ENCODE measurements around the gene SLC38A7.
A peak's percentile ranks its signal among the peaks of the same experiment; 100 is the strongest.

SLC38A7 gene

GRCh38 chr16:58679763-58680162 lies 4.8 kb downstream of the SLC38A7 start:
- TF ChIP-seq RAD21 (IDR thresholded peaks at IDR 0.05; ENCODE audit: low read depth) = no peak
- no peak for TF ChIP-seq NFIC (IDR thresholded peaks at IDR 0.05)
- no peak for TF ChIP-seq USF1 (IDR thresholded peaks at IDR 0.05)
- TF ChIP-seq TCF12 (IDR thresholded peaks at IDR 0.05; ENCODE audit: low read depth) = no peak

- TF ChIP-seq CREB1 (IDR thresholded peaks at IDR 0.05; ENCODE audit: low read depth) (no peak), TAF1 (IDR thresholded peaks at IDR 0.05; ENCODE audit: low read depth) (no peak), EGR1 (IDR thresholded peaks at IDR 0.05) (no peak), REST (IDR thresholded peaks at IDR 0.05; ENCODE audit: low read depth) (no peak), RAD21 (IDR thresholded peaks at IDR 0.05; ENCODE audit: low read depth) (peak; percentile 43; the same call in 1 of the 2 replicates), YY1 (IDR thresholded peaks at IDR 0.05; ENCODE audit: low read depth) (no peak)
Measured at GRCh38 chr16:58678716-58679115, 5.9 kb downstream of the SLC38A7 start.

GRCh38 chr16:58678269-58678668 lies 6.3 kb downstream of the SLC38A7 start:
- TF ChIP-seq ZBTB7A (IDR thresholded peaks at IDR 0.05; ENCODE audit: low read depth) = no peak
- TF ChIP-seq USF1 (IDR thresholded peaks at IDR 0.05) = no peak
- no peak for TF ChIP-seq EGR1 (IDR thresholded peaks at IDR 0.05)
- no peak for TF ChIP-seq TAF1 (IDR thresholded peaks at IDR 0.05; ENCODE audit: low read depth)
- TF ChIP-seq NFIC (IDR thresholded peaks at IDR 0.05) = no peak
- no peak for TF ChIP-seq TCF12 (IDR thresholded peaks at IDR 0.05; ENCODE audit: low read depth)
- TF ChIP-seq MAX (IDR thresholded peaks at IDR 0.05) = no peak
- TF ChIP-seq YY1 (IDR thresholded peaks at IDR 0.05; ENCODE audit: low read depth) = no peak
- no peak for TF ChIP-seq EP300 (IDR thresholded peaks at IDR 0.05; ENCODE audit: borderline replicate concordance)
- TF ChIP-seq CEBPB (IDR thresholded peaks at IDR 0.05) = no peak
- no peak for TF ChIP-seq RAD21 (IDR thresholded peaks at IDR 0.05; ENCODE audit: low read depth)
- TF ChIP-seq CREB1 (IDR thresholded peaks at IDR 0.05; ENCODE audit: low read depth) = no peak

- TF ChIP-seq YY1 (IDR thresholded peaks at IDR 0.05; ENCODE audit: low read depth) = no peak
- no peak for TF ChIP-seq CREB1 (IDR thresholded peaks at IDR 0.05; ENCODE audit: low read depth)
- no peak for TF ChIP-seq CEBPB (IDR thresholded peaks at IDR 0.05)
- TF ChIP-seq FOXM1 (IDR thresholded peaks at IDR 0.05; ENCODE audit: borderline replicate concordance, low read depth) = no peak
- TF ChIP-seq RAD21 (IDR thresholded peaks at IDR 0.05; ENCODE audit: low read depth) = no peak
- TF ChIP-seq TAF1 (IDR thresholded peaks at IDR 0.05; ENCODE audit: low read depth) = no peak
- TF ChIP-seq TCF12 (IDR thresholded peaks at IDR 0.05; ENCODE audit: low read depth) = no peak
- no peak for TF ChIP-seq USF1 (IDR thresholded peaks at IDR 0.05)
- no peak for TF ChIP-seq TEAD4 (IDR thresholded peaks at IDR 0.05)
- TF ChIP-seq MAX (IDR thresholded peaks at IDR 0.05) = no peak
- TF ChIP-seq EGR1 (IDR thresholded peaks at IDR 0.05) = no peak
- TF ChIP-seq NFIC (IDR thresholded peaks at IDR 0.05) = no peak
- TF ChIP-seq EP300 (IDR thresholded peaks at IDR 0.05; ENCODE audit: borderline replicate concordance) = no peak
- TF ChIP-seq ZBTB7A (IDR thresholded peaks at IDR 0.05; ENCODE audit: low read depth) = no peak
- no peak for TF ChIP-seq REST (IDR thresholded peaks at IDR 0.05; ENCODE audit: low read depth)
Measured at GRCh38 chr16:58670946-58671583, 13.5 kb downstream of the SLC38A7 start.

GRCh38 chr16:58670177-58670576 lies 14.4 kb downstream of the SLC38A7 start:
- no peak for TF ChIP-seq YY1 (IDR thresholded peaks at IDR 0.05; ENCODE audit: low read depth)
- no peak for TF ChIP-seq EP300 (IDR thresholded peaks at IDR 0.05; ENCODE audit: borderline replicate concordance)
- TF ChIP-seq USF1 (IDR thresholded peaks at IDR 0.05) = no peak
- no peak for TF ChIP-seq CREB1 (IDR thresholded peaks at IDR 0.05; ENCODE audit: low read depth)
- TF ChIP-seq RAD21 (IDR thresholded peaks at IDR 0.05; ENCODE audit: low read depth) = no peak
- TF ChIP-seq FOXM1 (IDR thresholded peaks at IDR 0.05; ENCODE audit: borderline replicate concordance, low read depth) = no peak
- no peak for TF ChIP-seq TEAD4 (IDR thresholded peaks at IDR 0.05)
- no peak for TF ChIP-seq EGR1 (IDR thresholded peaks at IDR 0.05)
- TF ChIP-seq NFIC (IDR thresholded peaks at IDR 0.05) = no peak
- TF ChIP-seq MAX (IDR thresholded peaks at IDR 0.05) = no peak
- no peak for TF ChIP-seq ZBTB7A (IDR thresholded peaks at IDR 0.05; ENCODE audit: low read depth)
- TF ChIP-seq REST (IDR thresholded peaks at IDR 0.05; ENCODE audit: low read depth) = no peak
- no peak for TF ChIP-seq TCF12 (IDR thresholded peaks at IDR 0.05; ENCODE audit: low read depth)
- no peak for TF ChIP-seq CEBPB (IDR thresholded peaks at IDR 0.05)
- no peak for TF ChIP-seq TAF1 (IDR thresholded peaks at IDR 0.05; ENCODE audit: low read depth)
